HG02943 (cell line): Measurements from ENCODE around the gene TEX52.
A peak's percentile ranks its signal among the peaks of the same experiment; 100 is the strongest.

Source experiments
- ATAC-seq: cut with Tn5 transposase; IDR thresholded peaks from one replicate; pipeline ENCODE4 v1.9.1; 2021; ENCODE audit warnings: mild to moderate bottlenecking, low read depth, moderate library complexity; ENCODE audit not compliant: unreplicated experiment

The TEX52 gene

DNA sequence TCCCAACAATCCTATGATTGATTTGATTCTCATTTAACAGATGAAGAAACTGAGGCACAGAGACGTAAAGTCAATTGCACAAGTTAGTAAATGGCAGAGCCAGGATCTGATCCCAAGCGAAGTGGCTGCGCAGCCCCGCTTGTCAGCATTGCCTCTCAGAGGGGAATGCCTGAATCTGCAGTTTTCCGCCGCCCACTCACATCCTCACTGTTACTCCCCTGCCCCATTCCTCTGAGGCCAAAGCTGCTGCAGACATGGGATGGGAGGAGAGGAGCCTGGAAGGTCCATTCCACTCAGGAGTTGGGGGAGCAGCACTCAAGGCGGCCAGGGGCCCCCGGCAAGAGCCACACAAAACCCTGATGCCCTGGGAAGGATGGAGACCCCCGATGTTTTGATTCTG, 23.0 kb downstream of the TEX52 start:
- no peak for ATAC-seq

DNA sequence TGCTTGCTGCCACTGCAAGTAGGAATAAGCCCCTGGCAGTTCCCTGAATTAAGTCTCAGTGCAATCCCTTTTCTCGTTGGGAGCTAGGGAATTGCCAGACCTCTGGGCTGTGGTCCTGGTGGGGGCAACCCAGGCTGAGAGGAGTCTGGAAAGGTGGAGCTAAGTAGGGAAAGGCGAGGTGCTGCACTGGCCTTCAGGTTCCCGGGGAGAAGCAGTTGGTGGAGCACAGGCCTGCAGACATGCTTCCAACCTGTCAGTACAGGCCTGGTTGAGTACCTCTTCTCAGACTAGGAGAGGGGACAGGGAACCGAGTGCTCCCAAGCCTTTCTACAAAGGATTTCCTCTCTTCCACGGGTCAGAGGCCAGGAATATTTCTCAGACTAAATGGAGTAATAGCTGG, 23.5 kb downstream of the TEX52 start:
- ATAC-seq: no peak

DNA sequence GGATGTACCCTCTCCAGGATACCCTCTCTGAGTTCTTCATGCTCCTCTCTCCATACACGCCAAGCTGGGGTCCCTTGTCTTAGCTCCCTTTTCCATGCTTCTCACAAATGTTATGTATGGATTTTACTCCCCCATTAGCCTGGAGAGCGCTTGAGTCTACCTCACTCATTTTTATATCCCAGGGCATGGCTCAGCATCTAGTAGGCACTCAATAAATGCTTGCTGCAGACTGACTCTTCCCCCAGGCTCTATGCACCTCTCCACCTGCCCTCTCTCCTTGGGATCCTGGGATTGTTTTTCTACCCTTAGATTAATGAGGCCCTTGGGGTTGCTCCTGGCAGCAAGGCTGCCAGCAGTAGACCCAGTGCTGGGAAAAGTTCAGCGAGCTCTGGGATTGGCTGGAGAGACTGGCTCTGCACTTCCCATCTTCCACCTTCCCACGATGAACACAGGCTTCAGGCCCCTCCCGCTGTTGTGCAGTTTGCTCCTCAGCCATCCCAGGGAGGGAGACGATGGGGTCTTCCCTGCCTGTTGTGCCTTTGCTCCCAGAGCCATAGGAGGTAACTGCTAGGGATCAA, 24.2 kb downstream of the TEX52 start:
- no peak for ATAC-seq

DNA sequence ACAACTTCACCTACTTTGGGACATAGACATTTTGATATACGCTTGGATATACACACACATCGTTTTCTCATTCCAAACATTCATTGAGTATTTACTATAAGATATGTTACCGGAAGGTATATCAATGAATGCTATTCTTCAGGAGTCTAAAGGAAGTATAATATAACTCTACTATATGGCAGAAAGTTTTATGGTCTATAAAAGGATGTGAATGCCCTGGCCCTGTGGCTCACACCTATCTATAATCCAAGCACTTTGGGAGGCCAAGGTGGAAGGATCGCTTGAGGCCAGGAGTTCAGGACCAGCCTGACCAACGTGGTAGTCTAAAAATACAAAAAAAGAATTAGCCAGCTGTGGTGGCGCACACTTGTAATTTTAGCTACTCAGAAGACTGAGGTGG, 27.6 kb downstream of the TEX52 start:
- no peak for ATAC-seq

DNA sequence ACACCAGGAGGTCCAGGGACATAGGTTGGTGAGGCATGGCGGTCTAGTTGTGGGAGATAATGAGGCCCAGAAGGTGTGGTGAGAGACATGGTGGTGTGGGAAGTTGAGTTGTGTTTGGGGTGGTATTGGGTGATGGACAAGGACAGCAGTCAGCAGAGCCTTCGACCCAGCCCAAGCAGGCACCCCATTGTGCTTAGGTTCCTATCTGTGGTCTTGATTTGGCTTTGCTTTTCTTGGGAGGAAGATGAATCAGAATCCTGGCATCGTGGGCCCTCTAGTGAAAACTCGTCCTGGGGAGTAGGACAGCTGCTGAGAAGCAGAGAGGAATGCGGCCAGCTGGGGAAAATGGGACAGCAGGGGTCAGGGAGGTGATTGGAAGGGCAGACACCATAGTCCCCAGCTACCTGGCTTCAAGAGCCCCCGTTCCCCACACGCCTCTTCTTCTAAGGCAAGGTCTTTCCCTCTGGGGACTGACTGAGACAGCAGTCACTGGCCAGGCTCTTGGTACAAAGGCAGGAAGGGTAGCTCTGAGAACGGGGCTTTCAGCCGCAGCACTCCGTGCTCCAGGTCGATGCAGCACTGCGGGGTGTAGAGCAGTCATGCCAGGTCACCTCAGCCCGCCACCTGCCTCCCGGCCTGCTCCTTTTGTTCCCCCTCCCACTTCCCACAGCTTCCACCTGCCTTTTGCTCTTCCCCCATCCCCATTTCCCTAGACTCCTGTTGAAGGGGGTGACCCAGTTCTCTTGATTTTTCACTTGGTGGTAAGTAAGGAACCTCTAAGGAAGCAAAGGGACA, 29.9 kb downstream of the TEX52 start:
- ATAC-seq: no peak

DNA sequence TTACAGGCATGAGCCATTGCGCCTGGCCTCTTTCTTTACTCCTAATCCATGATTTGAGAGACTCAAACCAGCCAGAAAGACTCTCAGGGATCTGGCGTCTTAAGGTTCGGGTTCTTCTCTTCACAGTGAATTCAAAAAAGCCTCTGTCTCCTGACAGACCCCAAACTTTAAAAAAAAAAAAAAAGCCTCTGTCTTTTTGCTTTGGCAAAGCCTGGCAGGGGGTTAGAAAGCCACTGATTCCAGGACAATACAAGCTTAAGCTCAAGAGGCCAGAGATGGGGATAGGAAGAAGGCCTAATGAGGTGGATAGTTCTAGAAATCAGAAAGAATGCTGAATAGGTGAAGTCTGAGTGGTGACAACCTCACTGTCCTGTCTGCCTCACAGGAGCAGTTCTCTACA, 30.8 kb downstream of the TEX52 start:
- no peak for ATAC-seq

DNA sequence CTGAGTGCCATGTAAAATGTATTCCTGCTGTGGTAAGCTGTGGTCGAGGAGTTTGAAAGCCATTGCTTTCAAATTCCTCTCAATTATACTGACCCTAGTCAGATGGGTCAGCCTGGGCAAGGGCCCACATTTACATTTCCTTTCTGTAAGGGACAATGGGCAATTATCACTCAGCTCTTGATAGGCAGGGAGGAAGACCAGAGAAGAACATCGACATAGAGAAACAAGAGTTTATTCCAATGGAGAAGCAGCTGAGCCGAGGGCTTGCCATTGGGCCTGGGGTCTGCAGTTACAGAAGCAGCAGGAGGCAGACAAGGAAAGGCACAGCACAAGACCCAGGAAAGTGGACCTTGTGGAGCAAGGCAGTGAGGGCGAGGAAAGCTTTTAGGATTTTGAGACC, 31.7 kb downstream of the TEX52 start:
- ATAC-seq: no peak

DNA sequence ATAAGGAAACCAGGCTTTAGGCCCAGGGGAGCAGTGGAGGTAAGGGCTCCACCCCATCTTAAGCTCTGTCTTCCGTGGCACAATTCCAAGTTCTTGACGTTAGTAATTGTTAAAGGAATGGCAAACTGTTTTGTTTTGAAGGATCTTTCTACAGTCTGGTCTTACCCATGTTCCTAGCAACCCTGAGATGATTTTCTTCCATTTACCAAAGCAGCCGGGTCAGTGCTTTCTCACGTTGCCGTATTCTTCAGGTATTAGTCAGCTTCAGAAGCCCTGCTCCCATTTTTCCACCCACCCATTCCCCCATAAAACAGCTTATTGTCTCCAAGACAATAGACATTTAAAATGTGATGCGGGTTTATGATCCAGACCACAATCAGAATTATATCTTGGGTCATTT, 32.3 kb downstream of the TEX52 start:
- ATAC-seq: no peak

DNA sequence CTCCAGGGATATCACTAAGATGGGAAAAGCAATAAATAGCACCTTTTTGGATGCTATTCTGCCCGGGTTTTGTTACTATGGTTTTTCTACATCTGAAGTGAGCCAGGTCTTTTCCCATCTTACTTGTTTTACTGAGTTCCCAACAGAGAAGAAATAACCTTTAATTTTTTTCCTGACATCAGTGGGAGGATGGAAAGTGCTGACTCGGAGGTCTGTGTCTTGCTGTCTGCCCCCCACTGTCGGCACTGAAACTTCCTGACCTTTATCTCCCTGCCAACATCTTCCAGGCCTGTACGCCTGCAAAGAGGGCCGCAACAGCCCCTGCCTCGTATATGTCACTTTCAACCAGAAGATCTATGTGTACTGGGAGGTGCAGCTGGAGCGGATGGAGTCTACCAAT, 33.4 kb downstream of the TEX52 start:
- no peak for ATAC-seq

DNA sequence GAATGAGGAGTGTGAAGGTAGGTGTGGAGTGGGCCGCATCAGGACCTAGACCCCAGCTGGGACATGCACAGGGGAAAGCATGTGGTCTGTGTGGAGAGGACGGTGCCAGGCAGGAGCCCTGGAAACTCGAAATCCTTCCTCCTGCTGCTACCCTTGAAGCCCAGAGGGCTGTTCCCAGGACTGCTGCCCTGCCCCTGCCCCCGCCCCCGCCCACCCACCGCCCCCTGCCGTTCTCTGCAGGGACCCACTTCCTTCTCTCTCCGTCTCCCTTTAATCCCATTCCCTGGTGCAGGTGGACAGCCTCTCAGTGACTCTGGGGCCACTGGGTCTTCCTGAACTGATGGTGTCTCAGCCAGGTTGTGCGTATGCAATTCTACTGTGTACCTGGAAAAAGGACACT, 36.4 kb downstream of the TEX52 start:
- no peak for ATAC-seq

DNA sequence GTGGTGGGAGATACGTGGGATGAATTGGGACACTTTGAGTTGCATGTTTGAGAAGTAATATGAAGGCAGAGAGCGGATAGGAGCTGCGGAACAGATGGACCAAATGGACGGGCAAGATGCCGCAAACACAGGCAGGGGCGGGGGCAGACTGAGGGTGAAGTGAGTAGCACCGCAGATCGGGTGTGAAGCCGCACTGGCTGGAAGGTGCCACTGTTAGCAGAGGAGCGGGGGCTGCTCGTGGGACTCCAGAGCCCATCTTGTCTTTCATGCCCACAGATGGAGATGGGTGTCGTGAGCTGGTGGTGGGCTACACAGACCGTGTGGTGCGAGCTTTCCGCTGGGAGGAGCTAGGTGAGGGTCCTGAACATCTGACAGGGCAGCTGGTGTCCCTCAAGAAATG, 37.0 kb downstream of the TEX52 start:
- ATAC-seq: no peak

DNA sequence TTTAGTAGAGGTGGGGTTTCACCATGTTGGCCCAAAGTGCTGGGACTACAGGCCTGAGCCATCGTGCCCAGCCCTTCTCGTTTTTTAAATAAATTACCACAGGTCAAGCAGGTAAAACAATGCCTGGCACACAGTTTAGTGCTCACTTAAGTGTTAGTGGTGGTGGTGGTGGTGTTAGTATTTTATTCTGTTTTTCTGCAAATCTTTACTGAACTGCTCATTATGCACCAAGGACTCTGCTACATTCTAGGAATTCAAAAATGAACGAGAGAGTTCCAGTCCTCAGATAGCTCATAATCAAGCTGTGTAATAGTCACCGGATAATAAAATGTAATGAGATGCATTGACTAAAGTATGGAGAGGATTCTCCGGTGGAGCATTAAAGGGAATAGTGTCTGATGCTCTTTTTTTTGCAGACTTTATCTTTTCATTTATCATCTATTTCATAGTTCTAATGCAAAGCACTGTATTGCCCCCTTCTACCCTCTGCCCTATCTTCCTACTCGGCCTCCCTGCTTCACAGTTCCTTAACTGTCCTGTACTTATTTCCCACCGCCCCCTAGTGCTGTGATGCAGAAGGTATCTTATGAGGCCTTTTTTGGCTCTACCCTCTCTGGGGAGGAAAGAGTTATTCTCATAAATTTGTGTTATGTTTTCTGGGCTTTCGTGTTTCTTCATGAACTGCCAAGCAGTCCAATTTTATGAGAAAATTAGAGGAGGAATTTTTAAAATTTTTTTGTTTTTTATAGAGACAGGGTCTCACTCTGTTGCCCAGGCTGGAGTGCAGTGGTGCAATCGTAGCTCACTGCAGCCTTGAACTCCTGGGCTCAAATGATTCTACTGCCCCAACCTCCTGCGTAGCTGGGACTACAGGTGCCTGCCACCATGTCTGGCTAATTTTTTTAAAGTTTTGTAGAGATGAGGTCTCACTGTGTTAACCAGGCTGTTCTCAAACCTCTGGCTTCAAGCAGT, 43.3 kb downstream of the TEX52 start:
- ATAC-seq: no peak

DNA sequence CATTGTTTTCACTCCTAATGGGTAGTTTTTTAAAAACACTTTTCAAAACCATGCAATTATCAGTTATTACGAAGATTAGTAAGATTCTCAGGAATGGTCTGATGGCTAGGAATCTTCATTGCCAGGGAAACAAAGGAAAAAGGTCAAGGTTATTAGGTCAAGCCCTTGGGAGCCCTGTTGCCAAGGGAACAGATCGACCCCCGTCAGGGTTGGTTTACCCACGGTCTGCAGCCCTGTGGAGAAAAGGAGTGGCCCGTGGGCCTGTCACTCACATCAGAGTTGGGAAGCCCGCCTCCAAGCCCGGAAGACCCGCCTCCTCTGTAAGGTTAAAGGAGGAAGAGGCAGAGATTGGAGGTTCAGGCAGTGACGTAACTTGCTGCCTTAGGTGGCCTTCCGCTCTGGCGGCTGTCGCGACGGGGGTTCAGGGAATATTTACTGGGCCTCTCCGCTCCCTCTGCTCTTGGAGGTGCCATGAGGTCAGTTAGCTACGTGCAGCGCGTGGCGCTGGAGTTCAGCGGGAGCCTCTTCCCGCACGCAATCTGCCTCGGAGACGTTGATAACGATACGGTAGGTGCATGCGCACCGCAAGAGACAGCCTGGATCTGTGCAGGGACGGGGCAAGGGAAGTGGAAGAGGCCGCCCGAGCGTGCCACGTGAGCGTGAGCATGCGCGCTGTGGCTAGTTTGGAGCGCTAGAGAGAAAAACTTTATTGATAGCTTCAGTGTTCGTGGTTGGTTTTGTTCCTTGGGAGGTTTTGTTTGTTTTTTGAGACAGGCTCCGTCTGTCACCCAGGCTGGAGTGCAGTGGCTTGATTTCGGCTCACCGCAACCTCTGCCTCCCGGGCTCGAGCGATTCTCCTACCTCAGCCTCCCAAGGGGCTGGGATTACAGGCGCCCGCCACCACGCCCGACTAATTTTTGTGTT, 44.3 kb downstream of the TEX52 start, which contains the start of gene ITFG2:
TSS of gene ITFG2 (plus strand) at position 379 of the 924 bp plus-strand sequence. CDS start at position 472, 93 bp downstream.
- peak; percentile 96 for ATAC-seq

DNA sequence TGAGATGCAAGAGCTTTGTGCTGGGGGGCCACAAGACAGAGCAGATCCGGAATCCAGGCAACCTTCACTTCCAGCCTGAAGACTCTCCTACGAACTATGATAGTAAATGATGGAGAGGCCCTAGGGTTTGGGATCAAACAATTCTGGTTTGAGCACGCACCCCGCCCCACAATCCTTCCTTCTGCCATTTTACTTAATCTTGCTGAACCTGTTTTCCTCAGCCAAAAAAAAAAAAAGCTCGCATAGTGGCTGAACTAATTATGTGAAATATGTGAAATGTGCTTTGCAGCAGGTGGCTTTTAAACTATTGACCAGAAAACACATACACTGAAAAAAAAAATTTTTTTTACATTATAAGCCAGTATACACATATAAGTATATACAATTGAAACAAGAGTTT, 45.0 kb downstream of the TEX52 start:
- ATAC-seq: no peak

DNA sequence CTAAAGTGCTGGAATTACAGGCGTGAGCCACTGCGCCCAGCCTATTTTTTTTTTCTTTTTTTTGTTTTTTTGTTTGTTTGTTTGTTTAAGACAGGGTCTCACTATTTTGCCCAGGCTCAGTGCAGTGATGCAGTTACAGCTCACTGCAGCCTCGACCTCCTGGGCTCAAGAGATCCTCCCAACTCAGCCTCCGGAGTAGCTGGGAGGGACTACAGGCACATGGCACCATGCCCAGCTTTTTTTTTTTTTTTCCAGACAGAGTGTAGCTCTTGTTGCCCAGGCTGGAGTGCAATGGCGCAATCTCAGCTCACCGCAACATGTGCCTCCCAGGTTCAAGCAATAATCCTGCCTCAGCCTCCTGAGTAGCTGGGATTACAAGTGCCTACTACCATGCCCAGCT, 50.1 kb downstream of the TEX52 start:
- ATAC-seq: no peak

DNA sequence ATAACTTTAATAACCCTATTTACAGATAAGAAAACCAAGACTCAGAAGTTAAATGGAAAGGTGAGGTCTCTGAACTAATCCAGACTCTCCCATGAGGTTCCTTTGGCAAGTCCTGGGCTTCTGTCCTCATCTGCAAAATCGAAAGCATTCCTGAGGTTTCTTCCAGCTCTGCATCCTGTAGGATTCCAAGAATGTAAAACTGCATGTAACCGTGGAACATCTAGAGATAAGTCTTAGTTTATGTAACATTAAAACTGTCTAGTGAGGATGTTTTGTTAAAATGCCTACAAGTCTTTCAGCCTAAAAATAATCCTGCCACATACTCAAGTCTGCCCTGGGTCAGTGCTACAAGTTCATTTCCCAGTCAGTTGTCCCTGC, 51.7 kb downstream of the TEX52 start:
- ATAC-seq: no peak

DNA sequence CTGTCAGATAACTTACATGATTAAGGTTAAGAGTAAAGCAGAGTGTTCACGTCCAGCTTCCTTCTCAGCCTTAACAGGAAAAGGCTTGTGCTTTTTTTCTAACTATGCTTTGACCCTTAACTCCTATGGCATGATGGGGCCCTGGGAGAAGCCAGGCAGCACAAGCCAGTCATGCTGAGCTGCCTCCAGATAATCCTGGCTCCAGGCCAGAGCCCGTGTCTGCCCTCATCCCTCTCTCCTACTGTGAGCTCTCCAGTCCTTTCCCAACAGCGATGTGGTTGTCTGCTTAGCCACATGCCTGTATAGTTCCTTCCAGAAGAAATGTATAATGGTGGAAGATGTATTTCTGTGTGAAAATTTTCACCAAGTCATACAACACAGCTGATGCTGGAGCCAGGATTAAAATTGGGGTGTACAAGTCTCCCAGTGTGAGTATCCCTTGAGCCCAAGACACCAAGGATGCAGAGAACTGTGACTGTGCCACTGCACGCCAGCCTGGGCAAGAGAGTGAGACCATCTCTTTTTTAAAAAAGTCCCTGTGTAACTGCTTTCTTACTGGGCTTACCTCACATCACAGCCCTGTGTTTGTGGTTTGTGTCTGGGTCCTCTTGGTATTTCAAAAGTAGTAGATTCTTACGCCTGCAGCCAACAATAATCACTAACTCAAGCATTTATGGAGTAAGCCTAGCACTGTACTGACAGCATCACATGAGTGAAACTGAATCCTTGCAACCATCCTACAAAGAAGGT, 52.3 kb downstream of the TEX52 start:
- no peak for ATAC-seq

DNA sequence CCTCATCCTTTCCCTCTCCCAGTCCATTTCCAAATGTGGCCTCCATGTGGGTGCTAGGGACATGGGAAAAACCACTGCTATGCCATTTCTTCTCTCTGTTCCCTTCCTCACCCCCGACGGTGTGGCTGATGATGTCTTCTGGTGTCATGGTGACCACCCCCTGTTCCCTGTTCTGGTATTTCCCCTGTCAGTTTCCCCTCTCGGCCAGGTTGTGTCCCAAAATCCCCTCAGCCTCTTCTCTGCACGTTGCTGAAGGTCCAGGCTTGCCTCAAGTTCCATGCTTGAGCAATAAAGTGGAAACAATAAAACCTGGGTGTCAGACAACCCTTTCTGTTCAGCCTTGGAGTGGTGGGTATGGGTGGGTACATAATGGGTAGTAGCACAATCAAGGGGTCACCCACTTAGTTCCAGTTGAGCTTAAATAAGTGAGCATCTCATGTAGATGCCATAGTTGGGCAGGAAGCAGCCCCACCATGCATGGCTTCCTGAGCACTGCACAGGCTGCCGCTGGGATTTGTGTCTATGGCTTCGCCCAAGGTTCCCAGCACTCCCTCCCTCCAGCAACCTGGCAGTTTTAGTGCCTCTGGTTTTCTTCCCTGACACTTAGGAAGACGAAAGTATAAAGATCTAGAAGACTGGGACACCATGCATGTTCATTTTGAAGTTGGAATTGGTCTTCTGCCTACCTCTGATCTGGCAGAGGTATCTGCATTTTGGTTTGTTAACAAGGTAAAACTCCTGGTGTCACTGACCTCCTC, 53.0 kb downstream of the TEX52 start:
- ATAC-seq: no peak
